Measurements from ENCODE around the gene RBM26.

The RBM26 gene

GRCh38 chr13:79271616-79272015 lies 134.4 kb downstream of the RBM26 start:
- no peak for DNase-seq

GRCh38 chr13:79270859-79271258 lies 135.2 kb downstream of the RBM26 start:
- no peak for DNase-seq
